K562 (cell line): ENCODE data around the gene DAD1. TPM values are rescaled to one million over a fixed set of nuclear protein-coding genes. Genes with fewer than 3 reads are reported as not detected.
A peak's percentile ranks its signal among the peaks of the same experiment; 100 is the strongest.

Experiments used
- ATAC-seq: fragments of 200-7000 bp; cut with Tn5 transposase; 3 replicates; pipeline ENCODE4 v1.9.1; 2020; ENCODE audit warnings: moderate library complexity
- BruUV-seq: library from RNA; stranded (reverse); fragments of 400-500 nt; replicated peaks from 2 replicates; lab custom pipeline; 2021; lab: Mats Ljungman, UMichigan
- CTCF ChIA-PET: fragments of 300-600 bp; formaldehyde crosslinking; extraction: SDS; loops from one replicate; lab custom pipeline; 2021; ENCODE audit warnings: low intra/inter-chr PET ratio; lab: Yijun Ruan, JAX
- POLR2A ChIA-PET: fragments of 300-600, 350-650 bp; sonication (Branson Sonifier 250); formaldehyde crosslinking; extraction: SDS; loops from one replicate; lab custom pipeline; 2021; ENCODE audit warnings: antibody characterized with exemption, inconsistent platforms; lab: Yijun Ruan, JAX
- DNase-seq, 4 experiments: peaks; one replicate each; pipeline versions ENCODE4 v3.0.0 to v3.0.0-alpha.2; 2011 to 2018; ENCODE audit warnings: low spot score in 3 of 4, mixed read lengths in 3 of 4; ENCODE audit errors: extremely low read depth in 1 of 4
- FAIRE-seq: peaks from 2 replicates; lab custom pipeline; 2011; peaks lifted over from hg19 to GRCh38; lab: Jason Lieb, UNC
- H2AFZ ChIP-seq: 2 replicates; pipeline ENCODE4 v1.6.0; 2011; ENCODE audit warnings: low read depth, low read length, control low read depth, inconsistent platforms
- H3K27ac ChIP-seq: fragments of 200-600 bp; 3 replicates; pipeline ENCODE4 v1.8.0; 2011; ENCODE audit warnings: low read depth, mild to moderate bottlenecking, control low read depth, inconsistent platforms, low read length, moderate library complexity, mixed read lengths; ENCODE audit errors: extremely low read depth
- H3K27me3 ChIP-seq, 2 experiments: fragments of 300-600 bp in 1 of 2; 2 replicates in 1 of 2; 3 replicates in 1 of 2; pipeline versions ENCODE4 v1.6.0 to v1.8.0; 2011; ENCODE audit warnings: inconsistent platforms in 2 of 2, low read length in 2 of 2, mild to moderate bottlenecking in 1 of 2, mixed read lengths in 1 of 2, moderate library complexity in 1 of 2; ENCODE audit not compliant: control insufficient read depth in 2 of 2, insufficient read depth in 2 of 2
- H3K36me3 ChIP-seq: fragments of 300-600 bp; 3 replicates; pipeline ENCODE4 v1.8.0; 2011; ENCODE audit warnings: mild to moderate bottlenecking, low read length, inconsistent platforms; ENCODE audit not compliant: control insufficient read depth, insufficient read depth
- H3K4me1 ChIP-seq, 2 experiments: fragments of 200-600 bp in 1 of 2; replicated peaks in 1 of 2; 2 replicates in 1 of 2; 3 replicates in 1 of 2; pipeline versions ENCODE4 v1.5.1 to v1.8.0; 2011; ENCODE audit warnings: inconsistent platforms in 2 of 2, low read length in 2 of 2, mild to moderate bottlenecking in 1 of 2, mixed read lengths in 1 of 2, moderate library complexity in 1 of 2; ENCODE audit not compliant: control insufficient read depth in 2 of 2, insufficient read depth in 2 of 2
- H3K4me2 ChIP-seq: 2 replicates; pipeline ENCODE4 v1.6.1; 2011; ENCODE audit warnings: low read length, control low read depth, inconsistent platforms, mixed read lengths; ENCODE audit not compliant: insufficient read depth
- H3K4me3 ChIP-seq: fragments of 200-600 bp; sonication (generic), shearing (Covaris generic); 2 replicates; pipeline ENCODE4 v1.5.1; 2016; ENCODE audit warnings: control low read depth, inconsistent platforms
- H3K79me2 ChIP-seq: fragments of 200-600 bp; 3 replicates; pipeline ENCODE4 v1.8.0; 2011; ENCODE audit warnings: low read length, inconsistent platforms; ENCODE audit not compliant: control insufficient read depth, insufficient read depth
- H3K9ac ChIP-seq, 2 experiments: 2 replicates each; pipeline versions ENCODE4 v1.6.0 to v1.6.1; 2011; ENCODE audit warnings: low read depth in 2 of 2, low read length in 2 of 2, control low read depth in 1 of 2, inconsistent platforms in 1 of 2, mild to moderate bottlenecking in 1 of 2, mixed read lengths in 1 of 2; ENCODE audit not compliant: insufficient read depth in 1 of 2
- H3K9me1 ChIP-seq: one replicate; pipeline ENCODE4 v1.6.0; 2011; ENCODE audit warnings: inconsistent platforms, mild to moderate bottlenecking, low read length, moderate library complexity; ENCODE audit not compliant: control insufficient read depth, insufficient read depth
- H3K9me3 ChIP-seq: replicated peaks from 2 replicates; pipeline ENCODE4 v1.5.1; 2011; ENCODE audit warnings: low read depth, low read length, inconsistent platforms; ENCODE audit not compliant: control insufficient read depth, insufficient read depth
- H4K20me1 ChIP-seq: replicated peaks from 2 replicates; pipeline ENCODE4 v1.6.1; 2011; ENCODE audit warnings: low read length, inconsistent platforms, mixed read lengths; ENCODE audit not compliant: control insufficient read depth, insufficient read depth
- EP300 ChIP-seq: IDR thresholded peaks from 2 replicates; pipeline ENCODE4 v1.6.1; 2012; ENCODE audit warnings: low read length, improper control_type of control experiment
- FOSL1 ChIP-seq: fragments of 200-800 bp; sonication (Bioruptor generic); conservative IDR thresholded peaks from 2 replicates; pipeline ENCODE4 v1.6.1; 2016; ENCODE audit warnings: missing genetic modification characterization, missing compliant biosample characterization
- KDM4B ChIP-seq, 2 experiments: fragments of 450-650 bp in 1 of 2; sonication (generic) in 1 of 2; IDR thresholded peaks; 2 replicates each; pipeline ENCODE4 v1.6.1; 2016 to 2017; ENCODE audit warnings: borderline replicate concordance in 2 of 2, antibody characterized with exemption in 1 of 2, low read depth in 1 of 2, mild to moderate bottlenecking in 1 of 2
- PHB ChIP-seq: fragments of 250-450 bp; sonication (Bioruptor Pico); IDR thresholded peaks from 2 replicates; pipeline ENCODE4 v1.5.0; 2021
- TGIF2 ChIP-seq: sonication (generic); formaldehyde crosslinking; IDR thresholded peaks from 2 replicates; pipeline ENCODE4 v1.8.1; 2022; ENCODE audit warnings: mild to moderate bottlenecking, missing genetic modification reagents, moderate library complexity
- WGBS: fragments of 100-300 bp; shearing (Covaris generic); methylation state at CpG from one replicate; pipeline ENCODE4 v1.1.6; 2016; ENCODE audit warnings: low coverage, mixed read lengths; ENCODE audit not compliant: insufficient coverage; ENCODE audit errors: missing lambda C conversion rate; 5-methylcytosine and 5-hydroxymethylcytosine counted together
- in situ Hi-C: fragments of 300-500 bp; cut with MboI; formaldehyde crosslinking; loops from 4 replicates; pipeline ENCODE4 v1.15.0; 2018; ENCODE audit warnings: inconsistent platforms, mixed read lengths
- intact Hi-C: fragments of 100-400 bp; cut with micrococcal nuclease; formaldehyde crosslinking; loops from 2 replicates; pipeline ENCODE4 v1.14.2; 2022
- polyA plus RNA-seq, 8 experiments: library from polyadenylated mRNA; depleted of rRNA in 4 of 8; stranded (reverse) in 5 of 8; unstranded in 3 of 8; fragments of >200 nt; fragmentation: Nextera tagmentation in 2 of 8; fragmentation: Illumina TruSeq in 1 of 8; extraction: Ambion mirVana in 2 of 8; extraction: Trizol in 1 of 8; gene quantifications; 2 replicates each; pipeline versions ENCODE4 v1.2.1 to v1.2.3, GENCODE V29; 2011 to 2014; ENCODE audit warnings: inconsistent platforms in 1 of 8, missing spikeins in 1 of 8
- total RNA-seq, 7 experiments: library from RNA; depleted of rRNA in 6 of 7; stranded (reverse); fragments of >200 nt in 6 of 7; fragmentation: Illumina TruSeq in 2 of 7; extraction: Trizol in 2 of 7; gene quantifications; 2 replicates each; pipeline versions ENCODE4 v1.2.1 to v1.2.3, GENCODE V29; 2011 to 2021; ENCODE audit warnings: low replicate concordance in 1 of 7
- TF ChIP-seq, protein P1 (sequence below): fragments of 450-650 bp; IDR thresholded peaks from 2 replicates; pipeline ENCODE4 v1.6.1; 2018; ENCODE audit not compliant: partially characterized antibody

The DAD1 gene
- total and polyA plus RNA-seq, 9 of the 15 experiments (the other 6 are each of a cell fraction or from before 2014, with no cell fraction given) = 104 to 617 (median 222) TPM

DNA sequence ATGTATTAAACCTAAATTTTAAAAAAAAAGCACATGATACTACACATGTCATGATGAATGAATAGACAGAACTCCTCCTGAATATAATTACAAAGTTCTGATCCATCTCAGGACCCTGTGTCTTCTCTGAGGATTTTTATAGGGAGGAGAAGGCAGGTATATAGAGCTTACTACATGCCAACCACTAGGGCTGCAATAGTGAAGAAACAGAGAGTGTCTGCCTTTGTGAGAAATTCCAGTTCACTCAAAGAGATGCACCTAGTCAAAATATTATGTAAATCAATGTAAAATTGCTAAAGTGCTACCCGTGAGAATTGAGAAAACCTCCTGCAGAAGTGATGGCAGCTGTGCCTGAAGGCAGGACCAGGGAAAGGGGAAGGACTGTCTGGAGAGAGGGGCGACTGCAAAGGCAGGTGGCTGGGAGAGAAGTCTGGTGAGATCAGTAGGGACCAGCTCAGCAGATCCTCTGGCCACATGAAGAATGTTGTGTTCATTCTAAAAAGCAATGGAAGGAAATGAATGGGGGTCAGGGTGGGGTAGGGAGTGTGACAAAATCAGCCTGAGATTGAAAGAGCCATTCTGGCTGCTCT lies 24.2 kb upstream of the DAD1 start:
- Histone ChIP-seq H3K9me1 (no peaks in the 10 kb centered on the region), H3K4me2 (no peak overlapping the region), H3K9ac (no peak overlapping the region), H3K9me3 (no peaks in the 10 kb centered on the region), H3K27me3 (no peaks in the 10 kb centered on the region), H3K79me2 (no peaks in the 10 kb centered on the region), H4K20me1 (no peaks in the 10 kb centered on the region; the same call in 1 of the 2 replicates), H3K27ac (no peak overlapping the region), H3K4me1 (no peaks in the 10 kb centered on the region), H2AFZ (no peak overlapping the region), H3K36me3 (peaks cover 12% of the 10 kb centered on the region; the same call in 2 of the 3 replicates), H3K4me3 (no peak overlapping the region)
- BruUV-seq = no TSS peak
- peak; percentile 48; the same call in 2 of the 3 replicates for ATAC-seq
- FAIRE-seq = no peak
- CTCF ChIA-PET = no interaction called here
- 0% methylated on average over 1 of the region's 2 CpGs for WGBS
- no peak for DNase-seq
- in situ Hi-C loops = no loop called here
- TF ChIP-seq PHB (CRISPR knock-in tag) = no peak
- TF ChIP-seq, protein P1, sequence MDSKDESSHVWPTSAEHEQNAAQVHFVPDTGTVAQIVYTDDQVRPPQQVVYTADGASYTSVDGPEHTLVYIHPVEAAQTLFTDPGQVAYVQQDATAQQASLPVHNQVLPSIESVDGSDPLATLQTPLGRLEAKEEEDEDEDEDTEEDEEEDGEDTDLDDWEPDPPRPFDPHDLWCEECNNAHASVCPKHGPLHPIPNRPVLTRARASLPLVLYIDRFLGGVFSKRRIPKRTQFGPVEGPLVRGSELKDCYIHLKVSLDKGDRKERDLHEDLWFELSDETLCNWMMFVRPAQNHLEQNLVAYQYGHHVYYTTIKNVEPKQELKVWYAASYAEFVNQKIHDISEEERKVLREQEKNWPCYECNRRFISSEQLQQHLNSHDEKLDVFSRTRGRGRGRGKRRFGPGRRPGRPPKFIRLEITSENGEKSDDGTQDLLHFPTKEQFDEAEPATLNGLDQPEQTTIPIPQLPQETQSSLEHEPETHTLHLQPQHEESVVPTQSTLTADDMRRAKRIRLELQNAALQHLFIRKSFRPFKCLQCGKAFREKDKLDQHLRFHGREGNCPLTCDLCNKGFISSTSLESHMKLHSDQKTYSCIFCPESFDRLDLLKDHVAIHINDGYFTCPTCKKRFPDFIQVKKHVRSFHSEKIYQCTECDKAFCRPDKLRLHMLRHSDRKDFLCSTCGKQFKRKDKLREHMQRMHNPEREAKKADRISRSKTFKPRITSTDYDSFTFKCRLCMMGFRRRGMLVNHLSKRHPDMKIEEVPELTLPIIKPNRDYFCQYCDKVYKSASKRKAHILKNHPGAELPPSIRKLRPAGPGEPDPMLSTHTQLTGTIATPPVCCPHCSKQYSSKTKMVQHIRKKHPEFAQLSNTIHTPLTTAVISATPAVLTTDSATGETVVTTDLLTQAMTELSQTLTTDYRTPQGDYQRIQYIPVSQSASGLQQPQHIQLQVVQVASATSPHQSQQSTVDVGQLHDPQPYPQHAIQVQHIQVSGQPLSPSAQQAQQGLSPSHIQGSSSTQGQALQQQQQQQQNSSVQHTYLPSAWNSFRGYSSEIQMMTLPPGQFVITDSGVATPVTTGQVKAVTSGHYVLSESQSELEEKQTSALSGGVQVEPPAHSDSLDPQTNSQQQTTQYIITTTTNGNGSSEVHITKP = no peak
- TF ChIP-seq TGIF2 (CRISPR knock-in tag) = no peak
- no peak for TF ChIP-seq EP300
- no peak for TF ChIP-seq FOSL1 (tag)
- TF ChIP-seq KDM4B (IDR thresholded peaks at IDR 0.05; ENCODE audit: borderline replicate concordance in 2 of 2, low read depth in 1 of 2) = no peak
- POLR2A ChIA-PET = interaction anchor here (1.2 kb wide), 1 partner anchor 18 kb away, joined by 3 read pairs; no protein-coding TSS in a partner anchor
- intact Hi-C loops = no loop called here
